ENCODE data around the gene CCNL2.

CCNL2 gene

DNA sequence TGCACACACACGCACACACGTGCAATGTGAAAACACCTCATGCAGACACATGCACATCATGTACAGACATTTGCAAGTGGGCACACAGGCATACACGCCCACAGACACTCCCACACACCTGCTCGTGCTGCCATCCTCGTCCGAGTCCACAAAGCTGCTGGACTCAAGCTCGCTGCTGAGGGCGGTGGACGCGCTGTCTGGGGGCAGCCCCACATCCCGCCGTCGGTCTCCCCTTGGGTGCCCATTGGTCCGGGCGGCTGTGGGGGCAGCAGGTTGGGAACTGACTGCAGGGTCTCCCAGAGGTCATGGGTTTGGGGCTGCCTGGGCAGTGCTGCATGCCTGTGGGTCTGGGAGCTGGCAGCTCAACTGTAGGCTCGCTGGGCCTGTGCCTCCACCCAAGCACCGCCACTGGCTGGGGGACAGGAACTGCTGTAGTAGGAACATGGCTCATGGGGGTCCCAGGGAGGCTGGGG is 57.5 kb downstream of the CCNL2 start:
- Histone ChIP-seq H3K27me3 (ENCODE audit: insufficient read depth, poor library complexity, severe bottlenecking) (no peaks in the 10 kb centered on the region), H3K27ac (ENCODE audit: poor library complexity, severe bottlenecking) (no peak overlapping the region), H3K9me3 (ENCODE audit: severe bottlenecking) (no peaks in the 10 kb centered on the region), H3K4me1 (ENCODE audit: insufficient read depth, poor library complexity, severe bottlenecking) (peaks cover 26% of the 10 kb centered on the region), H3K4me3 (ENCODE audit: severe bottlenecking) (no peak overlapping the region), H3K36me3 (ENCODE audit: low read depth) (peaks cover 40% of the 10 kb centered on the region)
- ATAC-seq (ENCODE audit: low read depth) (no peak), DNase-seq (ENCODE audit: low spot score) (no peak)
- TF ChIP-seq, protein P1, sequence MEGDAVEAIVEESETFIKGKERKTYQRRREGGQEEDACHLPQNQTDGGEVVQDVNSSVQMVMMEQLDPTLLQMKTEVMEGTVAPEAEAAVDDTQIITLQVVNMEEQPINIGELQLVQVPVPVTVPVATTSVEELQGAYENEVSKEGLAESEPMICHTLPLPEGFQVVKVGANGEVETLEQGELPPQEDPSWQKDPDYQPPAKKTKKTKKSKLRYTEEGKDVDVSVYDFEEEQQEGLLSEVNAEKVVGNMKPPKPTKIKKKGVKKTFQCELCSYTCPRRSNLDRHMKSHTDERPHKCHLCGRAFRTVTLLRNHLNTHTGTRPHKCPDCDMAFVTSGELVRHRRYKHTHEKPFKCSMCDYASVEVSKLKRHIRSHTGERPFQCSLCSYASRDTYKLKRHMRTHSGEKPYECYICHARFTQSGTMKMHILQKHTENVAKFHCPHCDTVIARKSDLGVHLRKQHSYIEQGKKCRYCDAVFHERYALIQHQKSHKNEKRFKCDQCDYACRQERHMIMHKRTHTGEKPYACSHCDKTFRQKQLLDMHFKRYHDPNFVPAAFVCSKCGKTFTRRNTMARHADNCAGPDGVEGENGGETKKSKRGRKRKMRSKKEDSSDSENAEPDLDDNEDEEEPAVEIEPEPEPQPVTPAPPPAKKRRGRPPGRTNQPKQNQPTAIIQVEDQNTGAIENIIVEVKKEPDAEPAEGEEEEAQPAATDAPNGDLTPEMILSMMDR (IDR thresholded peaks at IDR 0.05; ENCODE audit: poor library complexity, severe bottlenecking), result no peak

GRCh38 chr1:1340791-1341548 is 58.2 kb downstream of the CCNL2 start:
- TF ChIP-seq, protein P1 (IDR thresholded peaks at IDR 0.05; ENCODE audit: poor library complexity, severe bottlenecking), result no peak
- H3K27ac ChIP-seq (ENCODE audit: poor library complexity, severe bottlenecking), result no peak overlapping the region
- ATAC-seq (ENCODE audit: low read depth) (no peak), DNase-seq (ENCODE audit: low spot score) (no peak)
- no peak overlapping the region for H3K4me3 ChIP-seq (ENCODE audit: severe bottlenecking)
- H3K9me3 ChIP-seq (ENCODE audit: severe bottlenecking), result no peaks in the 10 kb centered on the region
- no peaks in the 10 kb centered on the region for H3K27me3 ChIP-seq (ENCODE audit: insufficient read depth, poor library complexity, severe bottlenecking)
- peaks cover 20% of the 10 kb centered on the region for H3K4me1 ChIP-seq (ENCODE audit: insufficient read depth, poor library complexity, severe bottlenecking)
- H3K36me3 ChIP-seq (ENCODE audit: low read depth), result peaks cover 43% of the 10 kb centered on the region

- Histone ChIP-seq H3K27me3 (ENCODE audit: insufficient read depth, poor library complexity, severe bottlenecking) (no peaks in the 10 kb centered on the region), H3K4me3 (ENCODE audit: severe bottlenecking) (no peak overlapping the region), H3K36me3 (ENCODE audit: low read depth) (peaks cover 46% of the 10 kb centered on the region), H3K4me1 (ENCODE audit: insufficient read depth, poor library complexity, severe bottlenecking) (peaks cover 12% of the 10 kb centered on the region), H3K9me3 (ENCODE audit: severe bottlenecking) (no peaks in the 10 kb centered on the region), H3K27ac (ENCODE audit: poor library complexity, severe bottlenecking) (no peak overlapping the region)
- ATAC-seq (ENCODE audit: low read depth) (no peak), DNase-seq (ENCODE audit: low spot score) (no peak)
- TF ChIP-seq, protein P1 (IDR thresholded peaks at IDR 0.05; ENCODE audit: poor library complexity, severe bottlenecking), result no peak
Measured at GRCh38 chr1:1340185-1340584, 59.0 kb downstream of the CCNL2 start.

GRCh38 chr1:1338278-1338677 is 60.9 kb downstream of the CCNL2 start:
- ATAC-seq (ENCODE audit: low read depth) (no peak), DNase-seq (ENCODE audit: low spot score) (no peak)
- Histone ChIP-seq H3K4me1 (ENCODE audit: insufficient read depth, poor library complexity, severe bottlenecking) (no peaks in the 10 kb centered on the region), H3K4me3 (ENCODE audit: severe bottlenecking) (no peak overlapping the region), H3K27ac (ENCODE audit: poor library complexity, severe bottlenecking) (no peak overlapping the region), H3K36me3 (ENCODE audit: low read depth) (peaks cover 46% of the 10 kb centered on the region), H3K27me3 (ENCODE audit: insufficient read depth, poor library complexity, severe bottlenecking) (no peaks in the 10 kb centered on the region), H3K9me3 (ENCODE audit: severe bottlenecking) (no peaks in the 10 kb centered on the region)
- TF ChIP-seq, protein P1 (IDR thresholded peaks at IDR 0.05; ENCODE audit: poor library complexity, severe bottlenecking), result no peak

GRCh38 chr1:1337793-1338147 is 61.4 kb downstream of the CCNL2 start:
- TF ChIP-seq, protein P1 (IDR thresholded peaks at IDR 0.05; ENCODE audit: poor library complexity, severe bottlenecking), result no peak
- DNase-seq (ENCODE audit: low spot score), result no peak
- Histone ChIP-seq H3K27me3 (ENCODE audit: insufficient read depth, poor library complexity, severe bottlenecking) (no peaks in the 10 kb centered on the region), H3K36me3 (ENCODE audit: low read depth) (peaks cover 46% of the 10 kb centered on the region), H3K27ac (ENCODE audit: poor library complexity, severe bottlenecking) (no peak overlapping the region), H3K4me3 (ENCODE audit: severe bottlenecking) (no peak overlapping the region), H3K9me3 (ENCODE audit: severe bottlenecking) (no peaks in the 10 kb centered on the region), H3K4me1 (ENCODE audit: insufficient read depth, poor library complexity, severe bottlenecking) (no peaks in the 10 kb centered on the region)
- ATAC-seq (ENCODE audit: low read depth), result peak; percentile 69

Data from RWPE2 (cell line).